AG04450 (cell line): Measurements from ENCODE around the gene GLB1L. TPM values are rescaled to one million over a fixed set of nuclear protein-coding genes. Genes with fewer than 3 reads are reported as not detected.

Experiments used
- CTCF ChIA-PET: fragments of 300-600, 350-600 bp; formaldehyde crosslinking; extraction: SDS; loops from one replicate; lab custom pipeline; 2022; ENCODE audit warnings: antibody characterized with exemption, inconsistent platforms; lab: Charles Lee
- POLR2A ChIA-PET: fragments of 350-600 bp; formaldehyde crosslinking; extraction: SDS; loops from one replicate; lab custom pipeline; 2021; ENCODE audit warnings: antibody characterized with exemption, inconsistent platforms; lab: Yijun Ruan, JAX
- DNase-seq: peaks from one replicate; pipeline ENCODE4 v3.0.0-alpha.2; 2011; ENCODE audit warnings: low read depth, low spot score
- H3K27ac ChIP-seq: one replicate; pipeline ENCODE4 v1.5.1; 2012; ENCODE audit warnings: low read depth, low read length, control low read depth
- H3K27me3 ChIP-seq: one replicate; pipeline ENCODE4 v1.6.0; 2012; ENCODE audit warnings: low read length; ENCODE audit not compliant: control insufficient read depth, insufficient read depth
- H3K4me3 ChIP-seq: 2 replicates; pipeline ENCODE4 v1.5.1; 2011; ENCODE audit warnings: mild to moderate bottlenecking, low read depth, low read length, control low read depth
- H3K9me3 ChIP-seq: 2 replicates; pipeline ENCODE4 v1.5.1; 2012; ENCODE audit warnings: low read length; ENCODE audit not compliant: control insufficient read depth, insufficient read depth
- CTCF ChIP-seq: IDR thresholded peaks from 2 replicates; pipeline ENCODE4 v1.5.1; 2011; ENCODE audit warnings: low read depth, low read length, control low read depth, inconsistent platforms
- polyA plus RNA-seq: library from polyadenylated mRNA; depleted of rRNA; stranded (reverse); fragments of >200 nt; gene quantifications from 2 replicates; pipeline ENCODE4 v1.2.3, GENCODE V29; 2011

The GLB1L gene
- polyA plus RNA-seq, 1 experiment, result 9.6 TPM

DNA sequence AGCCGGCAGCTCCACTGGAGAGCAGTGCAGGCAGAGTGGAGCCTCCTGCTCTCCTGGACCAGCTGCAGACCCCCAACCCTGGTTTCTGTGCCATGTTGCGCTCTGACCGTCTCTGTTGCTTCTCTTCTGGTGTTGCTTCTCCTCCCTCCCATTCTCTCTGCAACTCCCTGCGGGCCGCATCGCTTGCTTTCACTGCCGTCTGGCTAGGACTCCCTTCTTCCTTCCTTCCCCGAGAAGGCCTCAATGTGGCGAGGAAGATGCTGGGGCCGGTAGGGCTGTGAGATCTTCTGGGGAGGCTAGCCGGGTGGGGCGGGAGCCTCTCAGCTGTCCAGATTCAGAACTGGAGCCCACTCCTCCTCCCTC, 40.1 kb upstream of the GLB1L start:
- H3K27me3 ChIP-seq, result no peaks in the 10 kb centered on the region
- H3K27ac ChIP-seq, result no peak overlapping the region
- no peak overlapping the region for H3K4me3 ChIP-seq
- DNase-seq, result no peak
- POLR2A ChIA-PET, result interaction anchor here (1.1 kb wide), 1 partner anchor 10 kb away, joined by 3 read pairs; no protein-coding TSS in a partner anchor
- TF ChIP-seq CTCF, result no peak
- H3K9me3 ChIP-seq, result no peaks in the 10 kb centered on the region
- CTCF ChIA-PET, result interaction anchor here (2.8 kb wide), 1 partner anchor 10 kb away, joined by 19 read pairs; no protein-coding TSS in a partner anchor

DNA sequence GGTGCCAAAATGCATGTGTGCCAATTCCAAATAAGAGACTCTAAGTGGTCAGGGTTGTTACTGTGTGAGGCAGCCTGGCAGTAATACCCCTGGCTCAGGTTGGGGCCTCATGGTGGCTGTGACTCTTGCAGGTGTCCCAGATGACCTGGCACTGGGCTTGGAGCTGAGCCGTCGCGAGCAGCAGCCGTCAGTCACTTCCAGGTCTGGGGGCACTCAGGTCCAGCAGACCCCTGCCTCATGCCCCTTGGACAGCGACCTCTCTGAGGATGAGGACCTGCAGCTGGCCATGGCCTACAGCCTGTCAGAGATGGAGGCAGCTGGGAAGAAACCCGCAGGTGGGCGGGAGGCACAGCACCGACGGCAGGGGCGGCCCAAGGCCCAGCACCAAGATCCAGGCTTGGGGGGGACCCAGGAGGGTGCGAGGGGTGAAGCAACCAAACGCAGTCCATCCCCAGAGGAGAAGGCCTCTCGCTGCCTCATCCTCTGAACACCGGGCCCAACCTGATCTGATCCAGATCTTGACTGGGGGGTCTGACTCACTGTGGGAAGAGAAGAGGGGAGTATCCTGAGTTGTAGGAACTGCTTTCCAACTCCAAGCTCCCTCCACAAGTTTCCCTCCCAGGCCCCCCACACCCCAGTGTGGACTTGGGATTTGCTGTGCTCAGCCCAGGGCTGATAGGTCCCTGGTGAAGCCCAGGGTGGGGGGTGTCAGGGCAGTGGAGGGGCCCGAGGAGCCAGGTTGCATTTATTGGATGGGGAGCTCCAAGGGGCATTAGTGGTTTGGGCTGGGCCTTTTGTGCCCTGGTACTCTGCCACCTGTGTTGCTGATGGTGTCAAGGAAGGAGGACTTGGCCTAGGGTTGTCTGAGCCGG, 39.5 kb upstream of the GLB1L start:
- ChIA-PET CTCF (interaction anchor here (2.8 kb wide), 1 partner anchor 10 kb away, joined by 19 read pairs; no protein-coding TSS in a partner anchor), POLR2A (interaction anchor here (0.6 to 1.1 kb wide), 2 partner anchors 10 to 93 kb away, joined by 3 to 5 read pairs; no protein-coding TSS in a partner anchor)
- H3K27me3 ChIP-seq, result no peaks in the 10 kb centered on the region
- H3K9me3 ChIP-seq, result no peaks in the 10 kb centered on the region
- no peak overlapping the region for H3K27ac ChIP-seq
- no peak for DNase-seq
- no peak for TF ChIP-seq CTCF
- H3K4me3 ChIP-seq, result no peak overlapping the region

- CTCF ChIA-PET, result interaction anchor here (0.6 to 9.0 kb wide), 2 partner anchors 12 to 924 kb away, joined by 7 to 115 read pairs; no protein-coding TSS in a partner anchor
- POLR2A ChIA-PET, result interaction anchor here (1.0 kb wide), 1 partner anchor 38 kb away, joined by 3 read pairs; the partner anchor contains the start of genes GLB1L and STK16
Observed at GRCh38 chr2:219282943-219283581, 37.8 kb upstream of the GLB1L start.

GRCh38 chr2:219282375-219282774, 37.1 kb upstream of the GLB1L start:
- POLR2A ChIA-PET, result interaction anchor here (0.9 to 1.1 kb wide), 3 partner anchors 26 to 33 kb away, joined by 3 to 7 read pairs (median 4); no protein-coding TSS in a partner anchor
- DNase-seq, result no peak
- CTCF ChIA-PET, result interaction anchor here (0.6 to 9.0 kb wide), 2 partner anchors 13 to 923 kb away, joined by 7 to 115 read pairs; no protein-coding TSS in a partner anchor
- no peak overlapping the region for H3K27ac ChIP-seq
- H3K9me3 ChIP-seq, result no peaks in the 10 kb centered on the region
- no peak overlapping the region for H3K4me3 ChIP-seq
- TF ChIP-seq CTCF, result no peak
- no peaks in the 10 kb centered on the region for H3K27me3 ChIP-seq

More at GRCh38 chr2:219282943-219283581, 37.8 kb upstream of the GLB1L start:
- Histone ChIP-seq H3K27me3 (no peaks in the 10 kb centered on the region), H3K27ac (no peak overlapping the region), H3K9me3 (no peaks in the 10 kb centered on the region), H3K4me3 (no peak overlapping the region)
- DNase-seq, result no peak
- TF ChIP-seq CTCF, result no peak
